ENCODE measurements around the gene RNF151.
"Not testable (repeated sequence)": the region's sequence is repeated elsewhere in the genome, so short reads cannot be mapped to it uniquely, and the experiment has no call there.

The RNF151 gene

DNA sequence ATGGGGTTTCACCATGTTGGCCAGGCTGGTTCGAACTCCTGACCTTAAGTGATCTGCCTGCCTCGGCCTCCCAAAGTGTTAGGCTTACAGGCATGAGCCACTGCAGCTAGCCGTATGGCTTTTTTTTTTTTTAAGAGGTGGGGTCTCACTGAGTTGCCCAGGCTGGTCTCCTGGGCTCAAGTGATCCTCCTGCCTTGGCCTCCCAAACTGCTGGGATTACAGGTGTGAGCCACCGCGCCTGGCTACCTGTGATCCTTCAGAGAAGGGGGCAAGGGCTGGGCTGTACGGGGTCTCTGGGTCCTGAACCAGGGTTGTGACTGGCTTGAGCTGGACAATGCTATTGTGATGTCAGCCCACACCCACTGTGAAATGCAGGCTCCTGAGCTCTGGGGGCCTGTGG, at the start of gene RNF151:
Gene RNF151 (plus strand): TSS at position 397 of the 400 bp plus-strand sequence. CDS start 26 bp downstream, outside the sequence.
- no peak for FAIRE-seq

GRCh38 chr16:1917056-1917664, 49.5 kb upstream of the RNF151 start:
- no peak for FAIRE-seq

DNA sequence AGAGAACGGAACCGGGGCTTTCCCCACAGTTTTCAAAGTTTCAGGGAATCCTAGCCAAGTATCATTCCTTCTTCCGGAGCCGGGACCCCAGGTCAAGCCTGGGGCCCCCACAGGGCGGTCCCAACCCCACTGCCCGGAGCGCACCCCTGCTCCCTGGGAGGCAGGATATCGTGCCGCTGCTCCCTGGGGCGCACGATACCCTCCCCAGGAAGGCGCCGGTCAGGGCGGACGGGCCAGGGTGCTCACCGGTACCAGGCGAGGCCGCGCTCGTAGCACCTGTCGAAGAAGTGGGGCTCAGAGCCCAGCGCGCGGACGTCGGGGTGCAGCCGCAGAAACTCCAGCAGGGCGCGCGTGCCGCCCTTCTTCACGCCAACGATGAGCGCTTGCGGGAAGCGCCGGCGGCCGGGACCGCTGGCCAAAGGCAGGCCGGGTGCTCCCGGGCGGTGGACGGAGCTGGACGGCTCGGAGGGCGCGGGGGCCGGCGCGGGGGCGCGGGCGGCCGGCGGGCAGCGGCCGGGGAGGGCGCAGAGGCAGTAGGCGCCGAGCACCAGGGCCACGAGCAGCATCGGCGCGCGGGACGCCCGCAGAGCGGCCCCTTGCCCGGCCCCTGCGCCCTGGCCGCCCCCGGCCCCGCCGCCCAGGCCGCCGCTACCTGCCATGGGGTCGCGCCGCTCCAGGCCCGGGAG, 48.8 kb upstream of the RNF151 start:
- FAIRE-seq = no peak

- FAIRE-seq = no peak
Observed at GRCh38 chr16:1918351-1919326, 48.0 kb upstream of the RNF151 start, which contains the start of gene HS3ST6. Gene HS3ST6 (minus strand): TSS chr16:1918415. CDS start chr16:1918323, 92 bp downstream.

- no peak for FAIRE-seq
Observed at GRCh38 chr16:1919327-1919998, 47.2 kb upstream of the RNF151 start.

DNA sequence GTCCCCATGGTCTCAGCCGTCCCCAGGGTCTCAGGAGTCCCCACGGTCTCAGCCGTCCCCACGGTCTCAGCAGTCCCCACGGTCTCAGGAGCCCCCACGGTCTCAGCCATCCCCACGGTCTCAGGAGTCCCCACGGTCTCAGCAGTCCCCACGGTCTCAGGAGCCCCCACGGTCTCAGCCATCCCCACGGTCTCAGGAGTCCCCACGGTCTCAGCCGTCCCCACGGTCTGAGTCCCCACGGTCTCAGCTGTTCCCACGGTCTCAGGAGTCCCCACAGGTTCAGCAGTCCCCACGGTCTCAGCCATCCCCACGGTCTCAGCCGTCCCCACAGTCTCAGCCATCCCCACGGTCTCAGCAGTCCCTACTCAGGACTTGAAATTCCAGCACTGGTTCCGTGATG, 46.5 kb upstream of the RNF151 start:
- not testable (repeated sequence) for FAIRE-seq

GRCh38 chr16:1920727-1921171, 45.9 kb upstream of the RNF151 start:
- FAIRE-seq = no peak

GRCh38 chr16:1922357-1922756, 44.3 kb upstream of the RNF151 start:
- no peak for FAIRE-seq

GRCh38 chr16:1923299-1924034, 43.2 kb upstream of the RNF151 start:
- no peak for FAIRE-seq

GRCh38 chr16:1924095-1924494, 42.6 kb upstream of the RNF151 start:
- FAIRE-seq = no peak

GRCh38 chr16:1926271-1926670, 40.4 kb upstream of the RNF151 start:
- FAIRE-seq = no peak

GRCh38 chr16:1929105-1929504, 37.6 kb upstream of the RNF151 start:
- FAIRE-seq = no peak

DNA sequence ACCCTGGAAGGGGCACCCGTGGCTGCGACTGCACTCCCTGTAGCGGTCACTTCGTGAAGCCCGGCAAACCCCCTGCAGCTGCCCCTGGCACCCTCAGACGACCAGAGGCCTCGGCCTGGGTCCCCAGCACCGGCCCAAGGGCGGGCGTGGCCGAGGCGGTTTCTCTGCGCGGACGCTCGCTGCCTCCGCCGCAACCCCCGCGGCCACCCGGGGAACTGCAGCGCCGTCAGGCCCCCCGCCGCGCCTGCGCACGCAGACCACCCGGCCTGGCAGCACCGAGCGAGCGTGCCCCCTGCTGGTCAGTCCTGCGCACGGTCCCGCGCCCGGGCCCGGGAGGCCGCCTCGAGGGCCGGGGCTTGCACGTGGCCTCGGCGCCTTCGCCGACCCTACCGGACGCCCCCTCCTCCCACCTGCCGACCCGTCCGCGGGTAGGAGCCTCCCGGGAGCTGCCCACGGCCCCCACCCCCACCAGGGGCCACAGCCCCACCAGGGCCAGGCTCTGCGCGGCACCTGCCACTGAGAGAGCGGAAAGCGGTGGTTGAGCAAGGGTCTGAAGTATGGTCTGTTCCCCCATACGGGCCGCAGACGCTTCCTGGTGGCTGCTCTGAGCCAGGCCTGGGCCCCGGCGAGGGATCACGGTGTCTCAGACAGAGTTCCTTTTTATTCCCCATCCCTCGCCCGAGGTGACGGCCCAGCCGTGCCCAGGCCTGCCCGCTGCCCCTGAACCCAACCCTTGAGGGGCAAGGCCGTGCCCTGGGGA, 36.9 kb upstream of the RNF151 start:
- FAIRE-seq = no peak

- FAIRE-seq = no peak
Observed at GRCh38 chr16:1930338-1930720, 36.3 kb upstream of the RNF151 start.

DNA sequence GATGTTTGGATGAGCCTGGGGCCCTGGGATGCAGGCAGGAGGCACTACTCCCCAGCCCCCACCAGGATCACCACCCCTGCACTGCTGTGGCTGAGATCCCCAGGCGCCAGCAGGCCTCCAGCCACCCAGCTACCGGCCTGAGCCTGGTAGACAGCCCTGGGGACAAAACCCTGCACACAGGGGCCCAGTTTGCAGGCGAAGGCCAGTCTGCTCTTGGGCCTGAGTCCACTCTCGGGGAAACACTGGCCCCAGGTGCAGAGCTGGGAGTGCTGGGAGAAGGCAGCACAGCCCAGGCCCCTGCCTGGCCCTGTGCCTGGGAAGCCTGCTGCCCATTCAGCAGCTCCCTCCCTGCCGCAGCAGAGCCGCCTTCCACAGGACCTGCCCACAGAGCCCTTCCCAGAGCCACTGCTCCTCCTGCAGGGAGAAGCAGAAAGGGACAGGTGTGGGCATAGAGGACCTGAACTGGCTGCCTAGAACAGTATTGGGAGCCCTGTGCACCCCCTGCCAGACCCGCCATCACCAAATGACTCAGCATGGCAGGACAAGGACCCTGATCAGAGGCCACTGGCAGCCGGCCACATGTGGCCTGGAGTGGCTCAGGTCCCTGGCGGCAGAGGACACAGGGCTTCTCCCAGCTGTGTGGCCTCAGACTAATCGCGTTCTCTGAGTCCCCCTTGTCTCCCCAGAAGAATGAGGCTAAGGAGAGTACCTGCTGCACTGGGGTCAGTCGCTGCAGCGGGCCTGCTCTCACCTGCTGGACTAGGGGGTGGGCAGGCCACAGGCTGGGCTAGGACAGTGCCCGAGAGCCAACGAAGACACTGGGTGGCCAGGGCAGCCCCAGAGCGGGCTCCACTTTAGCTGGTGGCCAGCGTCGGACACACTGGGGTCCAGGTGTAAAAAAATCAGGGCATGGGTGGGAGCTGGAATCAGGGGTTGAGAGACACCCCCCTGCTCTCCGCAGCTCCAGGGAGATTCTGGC, 34.3 kb upstream of the RNF151 start:
- no peak for FAIRE-seq

- FAIRE-seq = no peak
Observed at GRCh38 chr16:1933097-1933661, 33.5 kb upstream of the RNF151 start.

GRCh38 chr16:1936945-1937479, 29.6 kb upstream of the RNF151 start:
- FAIRE-seq = no peak

DNA sequence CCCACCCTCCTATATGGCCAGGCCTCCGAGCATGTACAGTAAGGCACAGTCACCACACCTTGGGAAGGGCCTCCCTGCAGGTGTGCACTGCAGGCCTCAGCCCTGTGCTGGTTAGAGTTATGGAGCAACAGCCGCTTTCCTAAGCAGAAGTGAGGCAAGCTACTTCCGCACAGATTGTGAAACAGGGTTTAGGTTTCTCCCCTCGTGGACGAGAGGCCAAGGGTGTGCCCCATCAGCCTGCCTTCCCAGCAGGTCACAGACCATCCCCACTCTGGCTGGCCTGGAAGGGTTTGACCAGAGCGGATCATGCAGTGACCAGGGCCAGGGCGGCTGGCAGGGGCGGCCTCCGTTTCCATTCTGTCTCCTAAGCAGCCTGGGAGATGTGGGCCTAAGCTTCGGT, 28.3 kb upstream of the RNF151 start:
- FAIRE-seq = no peak

DNA sequence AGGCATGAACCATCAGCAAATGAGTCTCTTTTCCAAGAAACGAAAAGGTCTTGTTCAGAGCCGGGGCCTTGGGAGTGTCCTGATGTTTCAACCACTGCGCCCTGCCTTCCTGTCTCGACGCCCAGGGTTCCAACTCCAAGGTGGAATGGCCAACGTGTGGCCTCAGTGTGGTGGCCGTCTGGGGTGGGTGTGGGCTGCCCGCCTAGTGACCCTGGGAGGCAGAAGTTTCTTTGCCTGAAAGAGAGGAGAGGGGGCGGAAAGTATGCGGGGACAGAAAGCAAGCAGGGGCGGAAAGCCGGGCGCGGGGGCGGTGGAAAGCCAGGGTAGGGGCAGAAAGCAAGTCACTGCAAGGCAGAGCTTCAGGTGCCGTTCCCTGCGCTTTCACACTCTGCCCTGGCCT, 27.7 kb upstream of the RNF151 start:
- no peak for FAIRE-seq

Measured in islet of Langerhans (tissue), 1 donor.